OCI-LY1 (cell line): ENCODE results near the gene TLK1.

ENCODE experiments used
- H2AFZ ChIP-seq: fragments of 200-600 bp; sonication (generic), shearing (Covaris generic); 2 replicates; pipeline ENCODE4 v1.6.0; 2014; ENCODE audit warnings: antibody characterized with exemption, mild to moderate bottlenecking, low read length
- H3F3A ChIP-seq: fragments of 200-600 bp; sonication (generic), shearing (Covaris generic); 2 replicates; pipeline ENCODE4 v1.6.0; 2014; ENCODE audit warnings: mild to moderate bottlenecking, antibody characterized with exemption, low read length, moderate library complexity; ENCODE audit not compliant: insufficient read depth
- H3K27ac ChIP-seq: fragments of 200-600 bp; sonication (generic); 2 replicates; pipeline ENCODE4 v1.5.1; 2014; ENCODE audit warnings: low read length, mixed run types, mild to moderate bottlenecking, low read depth; ENCODE audit not compliant: poor library complexity, severe bottlenecking
- H3K27me3 ChIP-seq: fragments of 200-600 bp; sonication (generic); 2 replicates; pipeline ENCODE4 v1.6.0; 2014; ENCODE audit warnings: antibody characterized with exemption, mild to moderate bottlenecking, low read length, moderate library complexity; ENCODE audit not compliant: insufficient read depth
- H3K36me3 ChIP-seq: fragments of 200-600 bp; sonication (generic); 2 replicates; pipeline ENCODE4 v1.6.1; 2014; ENCODE audit warnings: mild to moderate bottlenecking, antibody characterized with exemption, low read length, moderate library complexity, mixed read lengths; ENCODE audit not compliant: insufficient read depth
- H3K4me1 ChIP-seq: fragments of 200-600 bp; sonication (generic); 2 replicates; pipeline ENCODE4 v1.5.1; 2014; ENCODE audit warnings: mild to moderate bottlenecking, low read length, moderate library complexity; ENCODE audit not compliant: insufficient read depth, severe bottlenecking
- H3K4me2 ChIP-seq: fragments of 200-600 bp; sonication (generic), shearing (Covaris generic); 2 replicates; pipeline ENCODE4 v1.6.1; 2014; ENCODE audit warnings: low read length
- H3K4me3 ChIP-seq: fragments of 200-600 bp; sonication (generic); 2 replicates; pipeline ENCODE4 v1.5.1; 2014; ENCODE audit warnings: low read length, low read depth, mild to moderate bottlenecking, mixed read lengths; ENCODE audit not compliant: poor library complexity, severe bottlenecking
- H3K79me2 ChIP-seq: fragments of 200-600 bp; shearing (Covaris generic); 2 replicates; pipeline ENCODE4 v1.6.1; 2016; ENCODE audit warnings: mixed run types, low read length, mixed read lengths; ENCODE audit not compliant: insufficient read depth
- H3K9ac ChIP-seq: fragments of 200-600 bp; sonication (generic), shearing (Covaris generic); 2 replicates; pipeline ENCODE4 v1.6.1; 2014; ENCODE audit warnings: mild to moderate bottlenecking, low read length, mixed read lengths
- H3K9me2 ChIP-seq: fragments of 200-600 bp; sonication (generic), shearing (Covaris generic); 2 replicates; pipeline ENCODE4 v1.6.1; 2014; ENCODE audit warnings: low read depth, mild to moderate bottlenecking, low read length, mixed read lengths
- H3K9me3 ChIP-seq: fragments of 200-600 bp; shearing (Covaris generic); 2 replicates; pipeline ENCODE4 v1.6.1; 2014; ENCODE audit warnings: low read length, mixed read lengths
- H4K20me1 ChIP-seq: fragments of 200-600 bp; sonication (generic), shearing (Covaris generic); 2 replicates; pipeline ENCODE4 v1.6.0; 2016; ENCODE audit warnings: mild to moderate bottlenecking, low read length; ENCODE audit not compliant: insufficient read depth
- CTCF ChIP-seq: fragments of 200-600 bp; sonication (generic), shearing (Covaris generic); IDR thresholded peaks from 2 replicates; pipeline ENCODE4 v1.5.1; 2017; ENCODE audit warnings: mild to moderate bottlenecking, antibody characterized with exemption, low read length, moderate library complexity, mixed read lengths
- EZH2 ChIP-seq: fragments of 200-600 bp; sonication (generic), shearing (Covaris generic); IDR thresholded peaks from 2 replicates; pipeline ENCODE4 v1.8.0; 2017; ENCODE audit warnings: borderline replicate concordance, mixed run types, mild to moderate bottlenecking, antibody characterized with exemption, low read length, moderate library complexity, mixed read lengths

TLK1 gene

GRCh38 chr2:171084128-171084527 is 76.6 kb downstream of the TLK1 start:
- no peak overlapping the region for H2AFZ ChIP-seq
- no peak overlapping the region for H3K9ac ChIP-seq
- H3F3A ChIP-seq, result no peaks in the 10 kb centered on the region
- peaks cover 11% of the 10 kb centered on the region for H3K4me1 ChIP-seq
- H3K4me3 ChIP-seq, result no peak overlapping the region
- peaks cover 38% of the 10 kb centered on the region for H3K36me3 ChIP-seq
- no peaks in the 10 kb centered on the region for H3K9me3 ChIP-seq
- no peaks in the 10 kb centered on the region for H3K9me2 ChIP-seq
- no peak overlapping the region for H3K4me2 ChIP-seq
- no peak for TF ChIP-seq CTCF
- TF ChIP-seq EZH2, result no peak
- no peaks in the 10 kb centered on the region for H4K20me1 ChIP-seq
- no peak overlapping the region for H3K27ac ChIP-seq
- H3K79me2 ChIP-seq, result peaks cover 72% of the 10 kb centered on the region
- no peaks in the 10 kb centered on the region for H3K27me3 ChIP-seq

- H4K20me1 ChIP-seq, result no peaks in the 10 kb centered on the region
- TF ChIP-seq CTCF (no peak), EZH2 (no peak)
Observed at GRCh38 chr2:171083451-171083850, 77.2 kb downstream of the TLK1 start.

GRCh38 chr2:171081649-171082111 is 79.0 kb downstream of the TLK1 start:
- Histone ChIP-seq H3K4me3 (no peak overlapping the region), H4K20me1 (no peaks in the 10 kb centered on the region), H3K9ac (no peak overlapping the region), H3K9me3 (no peaks in the 10 kb centered on the region), H3K79me2 (peaks cover 49% of the 10 kb centered on the region), H3K27ac (no peak overlapping the region), H3K27me3 (no peaks in the 10 kb centered on the region), H3K4me1 (peaks cover 4% of the 10 kb centered on the region), H3K9me2 (no peaks in the 10 kb centered on the region), H3F3A (no peaks in the 10 kb centered on the region), H3K36me3 (peaks cover 52% of the 10 kb centered on the region), H2AFZ (no peak overlapping the region), H3K4me2 (no peak overlapping the region)
- no peak for TF ChIP-seq CTCF
- TF ChIP-seq EZH2, result no peak

More at GRCh38 chr2:171083451-171083850, 77.2 kb downstream of the TLK1 start:
- H3K27me3 ChIP-seq, result no peaks in the 10 kb centered on the region
- peaks cover 42% of the 10 kb centered on the region for H3K36me3 ChIP-seq
- H2AFZ ChIP-seq, result no peak overlapping the region
- peaks cover 11% of the 10 kb centered on the region for H3K4me1 ChIP-seq
- H3K9ac ChIP-seq, result no peak overlapping the region
- no peak overlapping the region for H3K4me2 ChIP-seq
- H3K9me3 ChIP-seq, result no peaks in the 10 kb centered on the region
- H3K4me3 ChIP-seq, result no peak overlapping the region
- no peaks in the 10 kb centered on the region for H3K9me2 ChIP-seq
- peaks cover 66% of the 10 kb centered on the region for H3K79me2 ChIP-seq
- no peak overlapping the region for H3K27ac ChIP-seq
- no peaks in the 10 kb centered on the region for H3F3A ChIP-seq
